HG03095 (cell line): ENCODE results near the gene IFNA2.
"Not testable (repeated sequence)": the region's sequence is repeated elsewhere in the genome, so short reads cannot be mapped to it uniquely, and the experiment has no call there.

ENCODE experiments used
- ATAC-seq: cut with Tn5 transposase; IDR thresholded peaks from one replicate; pipeline ENCODE4 v1.9.1; 2021; ENCODE audit warnings: moderate library complexity; ENCODE audit not compliant: unreplicated experiment

IFNA2 gene

GRCh38 chr9:21383627-21384026, 1.6 kb downstream of the IFNA2 start:
- ATAC-seq: no peak

DNA sequence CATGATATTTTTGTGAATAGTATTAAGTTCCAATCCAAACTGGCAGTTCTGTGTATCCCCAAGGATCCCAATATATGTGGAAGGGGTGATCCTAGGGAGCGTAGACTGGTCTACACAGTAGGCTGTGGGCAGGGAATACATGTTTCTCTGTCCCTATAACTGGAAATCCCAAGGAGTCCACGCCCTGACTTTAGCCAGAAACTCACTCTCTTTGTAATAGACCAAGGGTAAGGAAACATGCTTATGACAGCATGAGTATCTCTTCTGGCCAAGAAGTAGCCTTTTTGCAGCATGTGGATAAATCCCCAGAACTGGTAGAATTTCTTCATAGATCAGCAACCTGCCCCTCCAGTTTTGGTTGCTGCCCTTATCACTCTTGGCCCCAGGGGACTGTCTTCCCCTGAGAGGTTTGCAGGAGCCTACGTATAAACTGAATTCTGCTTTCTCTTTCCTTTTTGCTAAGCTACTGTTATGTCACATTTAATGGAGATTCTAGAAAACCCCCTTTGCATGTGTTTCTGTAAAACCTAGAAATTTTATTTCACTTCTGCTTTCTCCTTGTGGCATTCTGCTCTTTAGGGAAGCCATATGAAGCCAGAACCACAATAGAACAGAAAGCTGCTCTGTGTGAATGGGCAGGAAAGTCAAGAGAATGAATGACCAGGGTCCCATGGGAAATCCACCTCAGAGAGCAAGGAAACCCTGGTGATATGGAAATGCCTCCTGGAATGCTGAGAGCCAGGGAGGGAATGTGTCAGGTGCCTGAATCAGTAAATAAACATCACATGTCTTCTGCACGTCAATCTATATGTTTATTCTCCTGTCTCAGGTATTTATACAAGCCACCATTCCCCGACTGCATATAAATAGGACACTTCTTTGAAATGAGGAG, 3.5 kb downstream of the IFNA2 start:
- peak; percentile 98 for ATAC-seq

GRCh38 chr9:21371467-21371866, 13.7 kb downstream of the IFNA2 start:
- not testable (repeated sequence) for ATAC-seq

DNA sequence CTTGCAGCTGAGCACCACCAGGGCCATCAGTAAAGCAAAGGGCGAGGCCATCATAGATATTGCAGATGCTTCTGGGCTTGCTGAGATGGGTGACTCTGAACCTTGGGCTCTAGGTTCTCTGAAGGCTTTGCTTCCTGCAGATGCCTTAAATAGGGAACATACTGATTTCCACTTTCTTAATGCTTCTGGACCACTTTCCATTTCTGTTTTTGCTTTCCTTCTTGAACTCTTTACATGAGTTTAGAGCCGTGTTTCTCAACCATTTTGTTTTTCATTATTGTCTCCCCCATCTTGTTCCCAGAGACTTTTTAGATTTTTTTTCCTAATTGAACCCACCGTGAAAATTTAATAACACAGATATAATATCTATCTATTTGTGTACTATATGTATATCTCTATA, 17.2 kb downstream of the IFNA2 start, which contains the start of gene IFNA13:
Gene IFNA13, minus strand, starts transcription at position 101 of the 400 bp plus-strand sequence. Its CDS starts 47 bp downstream, at position 54.
- no peak for ATAC-seq

DNA sequence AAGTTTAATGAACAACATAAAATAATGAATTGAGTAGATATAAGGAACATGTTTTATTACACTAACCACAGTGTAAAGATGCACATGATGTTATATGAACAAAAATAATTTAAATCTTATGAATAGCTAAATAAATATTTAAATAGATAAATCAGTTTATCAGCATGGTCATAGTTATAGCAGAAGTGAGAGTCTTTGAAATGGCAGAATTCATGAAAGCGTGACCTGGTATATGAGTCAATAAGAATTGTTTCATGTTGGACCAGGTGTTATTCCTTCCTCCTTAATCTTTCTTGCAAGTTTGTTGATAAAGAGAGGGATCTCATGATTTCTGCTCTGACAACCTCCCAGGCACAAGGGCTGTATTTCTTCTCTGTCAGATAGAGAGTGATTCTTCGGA, 18.0 kb downstream of the IFNA2 start:
- peak; percentile 81 for ATAC-seq

GRCh38 chr9:21362287-21362686, 22.9 kb downstream of the IFNA2 start:
- ATAC-seq: no peak

GRCh38 chr9:21357479-21358460, 27.4 kb downstream of the IFNA2 start:
- ATAC-seq: peak; percentile 85

DNA sequence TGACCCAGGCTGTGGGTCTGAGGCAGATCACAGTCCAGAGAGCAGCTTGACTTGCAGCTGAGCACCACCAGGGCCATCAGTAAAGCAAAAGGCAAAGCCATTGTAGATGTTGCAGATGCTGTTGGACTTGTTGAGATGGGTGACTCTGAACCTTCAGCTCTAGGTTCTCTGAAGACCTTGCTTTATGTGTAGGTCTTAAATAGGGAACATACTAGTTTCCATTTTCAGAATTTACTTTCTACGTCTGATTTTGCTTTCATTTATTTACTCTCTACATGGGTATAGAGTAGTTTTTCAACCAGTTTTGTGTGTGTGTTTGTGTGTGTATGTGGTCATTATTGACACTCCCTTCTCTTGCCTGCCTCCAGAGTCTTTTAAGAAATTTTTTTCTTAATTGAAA, 34.4 kb downstream of the IFNA2 start, which contains the start of gene IFNA6:
Gene IFNA6, minus strand, starts transcription at position 101 of the 400 bp plus-strand sequence. Its CDS starts 0 bp downstream, at position 101.
- ATAC-seq: no peak

DNA sequence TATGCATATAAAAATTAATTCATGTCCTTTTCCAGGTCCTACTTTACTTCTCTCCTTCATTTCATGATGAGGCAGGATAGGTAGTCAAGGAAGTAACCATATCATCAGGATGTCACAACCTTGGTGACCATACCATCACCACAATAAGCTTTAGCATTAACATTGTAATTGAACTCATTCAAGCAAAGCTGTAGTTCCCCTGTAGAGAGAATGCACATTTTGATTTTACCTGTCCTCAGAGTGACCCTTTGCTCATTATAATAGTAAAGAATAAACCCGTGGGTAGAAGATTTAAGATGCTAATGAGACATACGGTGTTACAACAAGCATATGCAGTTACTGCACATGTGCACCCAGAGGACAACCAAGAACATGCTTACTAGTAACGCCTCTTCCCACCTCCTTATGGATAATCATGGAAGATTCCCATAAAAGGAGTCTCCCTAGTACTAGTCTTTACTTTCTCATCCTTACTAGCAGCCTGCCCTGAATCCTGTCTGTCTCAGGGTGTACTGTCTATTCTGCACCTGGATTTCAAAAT, 36.7 kb downstream of the IFNA2 start:
- no peak for ATAC-seq

DNA sequence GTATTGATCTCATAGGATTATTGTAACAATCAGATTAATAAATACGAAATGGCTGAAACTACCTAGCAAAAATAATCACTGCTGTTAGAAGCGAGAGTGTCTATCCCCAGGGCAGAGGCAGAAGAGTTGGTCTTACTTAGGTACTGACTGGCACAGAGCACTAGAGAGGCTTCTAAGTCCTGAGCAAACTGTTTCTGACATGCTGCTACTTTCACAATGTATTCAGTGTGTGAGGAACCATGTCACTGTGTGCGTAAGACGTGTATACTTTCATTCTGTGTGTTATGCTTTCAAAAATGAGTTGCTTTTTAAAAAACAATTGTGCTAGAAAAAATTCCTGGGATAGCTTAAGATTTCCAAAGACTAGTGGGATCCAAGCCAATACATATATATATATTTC, 44.5 kb downstream of the IFNA2 start:
- ATAC-seq: no peak

- no peak for ATAC-seq
These were observed 48.7 kb downstream of the IFNA2 start for GRCh38 chr9:21336457-21336856.

DNA sequence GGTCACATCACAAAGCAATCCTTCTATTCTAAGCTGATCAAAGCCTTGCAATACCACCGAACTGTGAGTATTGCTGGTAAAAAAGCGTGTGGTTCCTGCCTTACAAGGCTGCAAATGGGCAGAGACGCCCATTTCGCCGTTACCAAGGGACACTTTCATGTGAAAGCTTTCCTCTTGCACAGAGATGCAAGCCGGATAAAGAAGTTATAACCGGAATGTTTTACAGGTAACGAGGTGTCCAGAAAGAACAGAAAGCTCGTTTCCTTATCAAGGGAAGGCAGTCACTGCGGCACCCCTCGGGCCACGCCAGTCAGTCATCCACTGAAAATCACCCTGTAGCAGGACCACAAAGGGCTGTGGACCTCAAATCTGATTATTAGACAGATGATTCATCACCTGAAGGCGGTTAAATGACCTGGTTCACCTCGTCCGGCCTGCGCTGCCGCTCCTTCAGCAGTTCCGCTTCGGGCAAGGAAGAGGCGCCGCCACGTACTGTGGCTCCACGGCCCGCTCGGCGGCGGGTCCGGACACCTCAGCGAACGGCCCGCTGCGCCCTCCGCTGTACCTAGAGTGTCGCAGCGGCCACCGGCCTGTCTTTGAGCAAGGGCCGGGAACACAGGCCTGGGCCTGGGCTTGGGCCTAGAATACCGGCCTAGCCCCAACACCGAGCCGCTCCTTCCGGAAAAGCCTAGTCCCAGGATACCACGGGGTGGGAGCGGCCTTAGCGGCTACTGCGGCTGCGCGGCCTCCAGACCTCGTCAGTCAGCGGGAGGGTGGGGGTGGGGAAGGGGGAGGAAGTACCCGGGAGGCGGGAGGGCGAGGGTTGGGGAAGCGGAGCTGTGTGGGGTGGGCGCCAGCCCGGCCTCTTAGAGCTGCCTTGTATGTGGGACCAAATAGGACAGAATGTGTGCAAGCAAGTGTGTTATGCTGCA, 50.2 kb downstream of the IFNA2 start, which contains the start of gene KLHL9:
Gene KLHL9, minus strand, starts transcription at position 704 of the 932 bp plus-strand sequence. Its CDS starts 545 bp downstream, at position 159.
- peak; percentile 82 for ATAC-seq
